ENCODE measurements around the gene S100A7A.

S100A7A gene

DNA sequence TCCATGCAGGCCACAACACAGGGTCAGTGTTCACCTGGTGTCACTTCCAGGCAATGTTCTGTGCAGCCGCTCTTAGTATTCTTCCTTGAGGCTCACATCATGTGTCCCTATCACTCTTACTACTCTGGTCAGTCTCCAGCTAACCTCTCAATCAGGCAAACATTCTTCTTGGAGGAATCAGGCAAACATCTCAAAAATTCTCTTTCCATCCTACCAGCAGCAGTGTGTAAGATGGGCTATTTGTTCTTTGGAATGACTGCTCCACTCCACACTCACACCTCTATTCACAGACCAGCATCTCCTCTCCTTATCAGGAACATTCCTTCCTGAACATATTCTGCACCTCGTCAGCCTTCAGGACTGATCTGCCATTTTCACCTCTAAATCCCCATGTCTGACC, 4.0 kb downstream of the S100A7A start:
- ChIA-PET CTCF (no interaction called here), POLR2A (no interaction called here)
- no peak for DNase-seq (ENCODE audit: extremely low spot score)
- no peak for TF ChIP-seq CTCF (IDR thresholded peaks at IDR 0.05; ENCODE audit: control extremely low read depth, extremely low read depth, low read depth, missing control alignments)

- TF ChIP-seq CTCF (IDR thresholded peaks at IDR 0.05; ENCODE audit: control extremely low read depth, extremely low read depth, low read depth, missing control alignments), result no peak
- CTCF ChIA-PET, result no interaction called here
- peak; percentile 48 for DNase-seq (ENCODE audit: extremely low spot score)
- POLR2A ChIA-PET, result no interaction called here
Observed at GRCh38 chr1:153422450-153423068, 6.2 kb downstream of the S100A7A start.

GRCh38 chr1:153426809-153427208, 10.5 kb downstream of the S100A7A start:
- TF ChIP-seq CTCF (IDR thresholded peaks at IDR 0.05; ENCODE audit: control extremely low read depth, extremely low read depth, low read depth, missing control alignments), result no peak
- DNase-seq (ENCODE audit: extremely low spot score), result no peak
- ChIA-PET CTCF (no interaction called here), POLR2A (no interaction called here)

- ChIA-PET POLR2A (no interaction called here), CTCF (no interaction called here)
- DNase-seq (ENCODE audit: extremely low spot score), result no peak
- no peak for TF ChIP-seq CTCF (IDR thresholded peaks at IDR 0.05; ENCODE audit: control extremely low read depth, extremely low read depth, low read depth, missing control alignments)
Observed at GRCh38 chr1:153428073-153428638, 11.8 kb downstream of the S100A7A start.

DNA sequence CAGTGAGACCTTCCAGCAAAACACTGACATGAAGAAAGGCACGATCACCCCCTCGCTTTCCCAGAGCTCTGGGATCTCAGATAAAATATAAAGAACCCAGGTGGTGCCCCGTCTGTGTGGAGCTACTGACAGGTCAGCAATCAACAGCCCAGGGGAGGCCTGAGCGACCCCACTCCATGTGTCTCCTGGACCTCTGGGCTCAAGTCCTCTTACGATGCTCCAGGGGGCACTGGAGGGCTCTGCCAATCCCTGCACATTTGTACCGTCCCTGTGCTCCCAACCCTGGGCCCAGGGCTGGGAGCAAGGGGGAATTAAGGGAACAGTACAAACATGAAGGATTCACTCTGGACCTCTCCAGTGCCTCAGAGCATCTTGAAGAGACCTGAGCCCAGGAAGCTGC, 12.5 kb downstream of the S100A7A start:
- POLR2A ChIA-PET, result no interaction called here
- TF ChIP-seq CTCF (IDR thresholded peaks at IDR 0.05; ENCODE audit: control extremely low read depth, extremely low read depth, low read depth, missing control alignments), result no peak
- CTCF ChIA-PET, result no interaction called here
- DNase-seq (ENCODE audit: extremely low spot score), result no peak

GRCh38 chr1:153429266-153430165, 13.2 kb downstream of the S100A7A start:
- no peak for TF ChIP-seq CTCF (IDR thresholded peaks at IDR 0.05; ENCODE audit: control extremely low read depth, extremely low read depth, low read depth, missing control alignments)
- ChIA-PET POLR2A (no interaction called here), CTCF (interaction anchor here (1.2 kb wide), 1 partner anchor 18 kb away, joined by 3 read pairs; no protein-coding TSS in a partner anchor)
- DNase-seq (ENCODE audit: extremely low spot score), result no peak

All from GM10248 (cell line).